ENCODE measurements around the gene PDCD10.
A peak's percentile ranks its signal among the peaks of the same experiment; 100 is the strongest.

The PDCD10 gene

DNA sequence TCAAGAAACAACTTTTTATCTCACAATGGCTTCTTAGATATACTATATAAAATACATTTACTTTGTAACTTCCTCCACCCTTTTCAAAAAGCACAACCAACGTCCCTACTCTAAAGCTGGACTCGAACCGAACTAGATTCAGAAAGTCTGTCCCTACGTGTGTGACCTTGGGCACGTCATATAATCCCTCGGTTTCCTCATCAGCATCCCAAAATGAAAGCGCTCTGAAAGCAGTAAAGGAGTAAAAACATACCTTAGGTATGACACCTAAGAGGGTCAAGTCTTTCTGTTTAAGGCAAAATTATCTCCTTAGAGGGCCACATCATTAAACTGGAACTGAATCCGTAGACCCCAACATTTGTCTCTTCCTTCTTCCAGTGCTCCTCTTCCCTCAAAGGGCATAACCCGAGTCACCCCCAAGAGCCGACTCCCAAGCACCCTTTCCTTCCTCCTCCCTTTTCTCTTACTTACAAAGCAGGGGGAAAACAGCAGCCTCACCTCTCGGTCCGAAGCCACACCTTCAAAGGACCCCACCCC lies 663 bp downstream of the PDCD10 start:
- DNase-seq, result peak; percentile 47

DNA sequence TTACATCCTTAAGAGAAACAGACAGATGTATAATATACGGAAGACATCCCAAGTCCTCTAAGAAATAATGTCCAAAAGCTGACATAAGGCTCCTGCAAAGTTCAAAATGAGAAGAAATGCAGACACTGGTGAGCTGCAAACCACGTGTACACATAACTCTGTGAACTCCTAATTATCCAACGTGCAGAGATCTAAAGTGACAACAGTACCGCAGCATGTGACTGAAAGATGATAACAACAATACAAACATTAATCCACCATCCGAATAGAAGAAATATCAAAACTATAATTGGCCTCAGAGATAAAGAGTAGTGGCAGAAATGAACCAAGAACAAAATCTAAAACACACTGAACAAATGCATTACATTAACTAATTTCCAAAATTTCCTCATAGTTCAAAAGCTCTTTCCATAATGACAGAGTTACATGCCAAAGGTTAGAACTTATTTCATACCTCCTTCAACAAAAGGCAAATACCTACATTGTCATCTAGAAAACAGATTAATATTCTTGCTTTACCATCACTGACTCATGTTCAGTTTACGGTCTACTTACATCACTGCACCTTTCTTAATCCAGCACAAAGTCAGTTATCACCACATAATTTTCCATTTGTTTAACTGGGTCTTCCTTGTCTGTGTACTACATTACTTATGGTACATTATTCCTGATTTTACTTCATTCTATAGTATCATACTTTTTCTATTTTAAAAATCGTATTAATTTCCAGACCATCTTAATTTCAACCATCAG lies 2.2 kb downstream of the PDCD10 start:
- DNase-seq, result no peak

DNA sequence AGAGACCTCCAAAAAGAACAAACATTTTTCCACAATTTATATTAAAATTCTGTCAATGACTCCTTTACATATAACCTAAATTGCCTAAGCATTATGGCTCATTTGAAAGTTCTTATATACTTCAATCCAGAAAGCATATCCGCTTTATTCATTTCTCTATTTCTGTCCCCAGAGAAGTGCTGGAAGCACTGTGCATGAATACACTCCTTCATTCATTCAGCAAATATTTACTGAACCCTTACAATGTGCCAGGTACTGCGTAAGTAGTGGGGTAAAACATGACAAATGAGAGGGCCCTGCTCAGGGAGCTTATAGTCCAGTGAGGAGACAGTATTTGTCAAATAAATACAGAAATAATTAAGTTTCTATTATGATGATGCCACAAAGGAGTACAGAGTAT lies 3.3 kb downstream of the PDCD10 start:
- DNase-seq, result no peak

DNA sequence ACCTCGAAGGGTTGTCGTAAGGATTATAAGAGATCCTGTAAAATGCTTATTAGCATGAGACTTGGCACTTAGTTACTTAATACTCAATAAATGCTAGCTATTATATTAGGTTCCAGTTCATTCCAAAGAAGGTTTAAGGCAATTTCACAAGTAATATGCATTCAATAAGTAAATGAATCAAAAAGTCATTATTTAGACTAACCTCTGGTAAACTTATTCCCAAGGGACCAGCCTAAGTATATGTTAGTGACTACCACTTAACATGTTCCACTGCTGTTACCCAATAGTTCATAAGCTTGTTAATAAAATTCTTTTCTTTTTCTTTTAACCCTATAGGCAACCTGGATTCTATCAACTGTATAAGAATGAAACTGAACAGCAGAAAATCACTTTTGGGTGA lies 5.1 kb downstream of the PDCD10 start:
- no peak for DNase-seq

DNA sequence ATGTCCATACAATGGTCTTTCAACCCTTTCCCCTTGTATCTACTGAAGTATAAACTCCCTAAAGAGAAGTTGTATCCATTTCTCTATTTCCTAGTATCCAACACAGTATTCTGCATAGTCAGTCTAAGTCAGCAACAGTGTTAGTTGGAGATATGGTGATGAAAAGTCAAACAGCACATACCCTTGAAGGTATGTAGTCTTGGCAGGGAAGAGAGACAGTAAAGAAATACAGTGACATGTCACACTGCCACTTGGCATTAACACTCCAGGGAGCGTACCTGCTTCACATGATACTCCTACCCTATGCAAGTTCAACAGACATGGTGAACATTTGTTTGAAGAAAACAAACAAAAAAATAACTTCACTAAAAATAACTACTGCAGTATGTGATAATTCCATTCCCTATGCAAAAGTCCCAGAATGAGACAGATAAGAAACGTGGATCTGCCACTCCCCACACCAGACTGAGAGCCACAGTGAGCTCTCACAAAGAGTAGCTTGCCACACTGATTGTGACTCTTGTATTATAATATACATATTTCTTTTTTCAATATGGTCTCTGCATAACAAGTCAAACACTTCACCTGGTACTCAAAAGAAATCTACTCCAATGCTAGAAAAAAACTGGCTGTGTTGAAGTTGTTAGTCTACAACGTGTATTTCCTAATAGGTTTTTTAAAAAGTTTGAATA lies 5.9 kb downstream of the PDCD10 start:
- DNase-seq, result no peak

DNA sequence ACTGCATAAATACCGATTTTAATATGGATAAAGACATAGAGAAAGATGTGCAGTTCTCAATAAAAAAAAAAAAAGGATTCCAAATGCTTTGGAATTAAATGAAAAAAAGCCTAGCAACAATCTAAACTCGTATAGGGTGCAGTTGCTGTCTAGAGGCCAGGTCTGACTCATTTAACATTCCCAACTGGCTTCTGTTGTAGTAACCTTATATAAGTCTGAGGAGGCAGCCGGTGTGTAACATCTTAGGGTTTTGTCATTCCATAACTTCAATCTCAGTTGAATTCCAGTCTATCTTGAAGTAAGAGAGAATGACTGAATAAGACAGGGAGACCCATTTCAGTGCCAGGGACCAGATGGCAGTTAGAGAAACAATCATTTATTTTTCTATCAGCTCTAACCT lies 6.5 kb downstream of the PDCD10 start:
- DNase-seq, result no peak

DNA sequence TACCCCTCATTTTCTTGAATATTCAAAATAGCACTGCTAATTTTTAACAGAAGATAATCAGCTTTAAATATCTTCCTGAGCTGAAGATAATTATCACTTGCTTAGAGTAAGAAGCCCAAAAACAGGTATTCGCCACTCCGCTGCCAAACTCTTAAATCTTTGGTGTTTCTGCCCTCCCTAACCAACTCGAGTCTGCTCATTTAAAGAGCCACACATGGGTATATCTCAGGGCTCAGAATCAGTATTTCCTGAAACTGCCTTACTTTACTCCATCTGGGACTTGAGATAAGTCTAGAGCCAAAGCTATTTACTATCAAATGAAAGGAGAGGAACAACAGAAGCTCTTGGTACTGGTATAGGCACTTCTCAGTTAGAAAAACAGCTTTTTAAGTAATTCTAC lies 10.8 kb downstream of the PDCD10 start:
- no peak for DNase-seq

DNA sequence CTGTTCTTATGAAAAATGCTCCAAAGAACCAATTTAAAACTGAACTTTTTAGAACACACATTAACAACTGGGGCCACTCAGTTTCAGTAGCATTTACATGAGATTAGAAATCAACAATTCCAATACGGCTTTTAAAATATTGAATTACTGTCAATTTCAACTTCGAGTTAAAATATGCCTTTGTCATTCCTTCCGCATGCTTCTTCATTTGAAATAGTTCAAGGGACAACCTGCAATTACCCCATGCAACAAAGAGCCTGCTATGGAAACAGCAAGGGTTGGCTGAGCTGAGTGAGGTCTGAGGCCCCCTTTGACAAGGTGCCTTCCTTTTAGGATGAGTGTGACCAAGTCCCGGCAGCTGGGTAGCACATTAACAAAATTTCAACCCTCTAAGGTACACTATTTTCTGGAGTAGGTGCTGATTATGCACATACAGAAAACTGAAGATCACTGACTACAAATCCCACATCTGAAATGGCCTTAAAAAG lies 11.6 kb downstream of the PDCD10 start:
- no peak for DNase-seq

DNA sequence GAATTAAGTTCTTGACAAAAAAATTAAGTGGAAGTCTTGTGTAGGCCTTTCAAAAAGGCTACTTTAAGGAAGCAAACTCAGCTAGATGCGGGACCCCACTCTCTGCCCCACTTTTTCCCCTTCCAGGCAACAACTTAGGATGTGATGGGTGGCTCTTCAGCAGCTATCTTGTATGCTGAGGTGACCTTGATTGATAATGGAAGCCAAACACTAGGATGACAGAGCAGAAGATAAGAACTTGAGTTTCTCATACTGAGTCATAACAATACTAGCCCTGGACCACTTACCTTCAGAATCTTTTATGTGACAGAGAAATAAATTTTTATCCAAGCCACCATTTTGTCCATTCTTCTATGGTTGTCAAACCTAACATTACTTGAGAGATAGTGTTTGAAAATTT lies 16.1 kb downstream of the PDCD10 start:
- peak; percentile 21 for DNase-seq

DNA sequence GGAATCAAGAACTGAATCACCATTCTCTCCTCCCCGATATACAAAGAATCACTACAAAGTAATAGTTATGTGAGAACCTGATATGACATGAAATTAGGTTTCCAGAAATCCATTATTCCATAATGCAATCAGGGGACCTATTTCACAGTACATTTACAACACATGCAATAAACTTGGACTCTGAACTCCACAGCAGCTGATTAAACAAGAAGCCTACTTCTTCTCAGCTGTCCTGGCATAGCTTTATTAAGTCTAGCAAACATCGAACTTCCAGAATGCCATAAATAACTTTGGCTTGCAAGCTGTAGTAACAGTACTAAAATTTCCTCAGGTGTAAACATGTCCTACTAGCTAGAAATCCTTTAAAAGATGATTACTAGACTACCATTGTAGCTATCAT lies 17.8 kb downstream of the PDCD10 start:
- DNase-seq, result no peak

DNA sequence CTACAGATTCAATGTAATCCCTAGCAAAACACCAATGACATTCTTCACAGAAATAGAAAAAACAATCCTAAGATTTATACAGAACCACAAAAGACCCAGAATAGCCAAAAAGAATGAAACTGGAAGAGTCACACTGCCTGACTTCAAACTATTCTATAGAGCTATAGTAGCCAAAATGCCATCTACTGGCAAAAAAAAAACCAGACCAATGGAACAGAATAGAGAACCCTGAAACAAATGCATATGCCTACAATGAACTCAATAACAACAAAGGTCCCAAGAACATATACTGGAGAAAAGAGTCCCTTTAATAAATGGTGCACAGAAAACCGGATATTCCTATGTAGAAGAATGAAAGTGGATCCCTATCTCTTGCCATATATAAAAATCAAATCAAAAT lies 19.8 kb downstream of the PDCD10 start:
- DNase-seq, result no peak

DNA sequence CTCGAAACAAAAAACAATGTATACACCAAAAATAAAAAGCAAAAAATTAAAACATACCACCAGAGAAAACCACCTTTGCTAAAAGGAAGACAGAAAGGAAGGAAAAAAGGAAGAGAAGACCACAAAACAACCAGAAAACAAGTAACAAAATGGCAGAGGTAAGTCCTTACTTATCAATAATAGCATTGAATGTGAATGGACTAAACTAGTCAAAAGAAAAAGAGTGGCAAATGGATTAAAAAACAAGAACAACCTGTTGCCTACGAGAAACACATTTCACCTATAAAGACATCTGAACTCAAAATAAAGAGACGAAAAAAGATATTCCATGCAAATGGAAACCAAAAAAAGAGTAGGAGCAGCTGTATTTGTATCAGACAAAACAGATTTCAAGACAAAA lies 22.2 kb downstream of the PDCD10 start:
- no peak for DNase-seq

DNA sequence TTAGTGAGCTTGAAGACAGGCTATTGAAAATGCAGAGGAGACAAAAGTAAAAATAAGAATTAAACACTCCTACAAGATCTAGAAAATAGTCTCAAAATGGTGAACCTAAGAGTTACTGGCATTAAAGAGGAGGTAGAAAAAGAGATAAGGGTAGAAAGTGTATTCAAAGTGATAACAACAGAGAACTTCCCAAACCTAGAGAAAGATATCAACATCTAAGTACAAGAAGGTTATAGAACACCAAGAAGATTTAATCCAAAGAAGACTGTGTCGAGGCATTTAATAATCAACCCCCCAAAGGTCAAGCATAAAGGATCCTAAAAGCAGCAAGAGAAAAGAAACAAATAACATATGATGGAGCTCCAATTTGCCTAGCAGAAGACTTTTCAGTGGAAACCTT lies 23.3 kb downstream of the PDCD10 start:
- DNase-seq, result no peak

DNA sequence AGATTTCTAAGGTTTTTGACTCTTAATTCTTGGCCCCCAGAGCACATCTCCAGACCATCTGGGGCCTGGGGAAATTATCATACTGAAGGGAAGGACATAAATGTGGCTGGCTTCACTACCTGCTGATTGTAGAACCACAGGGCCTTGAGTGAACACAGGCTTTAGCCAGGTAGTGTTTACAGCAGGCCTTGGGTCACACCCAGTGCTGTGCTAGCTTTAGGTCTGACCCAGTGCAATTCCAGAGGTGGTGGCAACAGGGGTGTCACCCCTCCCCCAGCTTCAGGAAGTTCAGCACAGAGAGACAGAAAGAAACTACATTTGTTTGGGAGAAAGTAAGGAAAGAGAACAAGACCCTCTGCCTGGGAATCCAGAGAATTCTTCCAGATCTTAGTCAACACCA lies 24.1 kb downstream of the PDCD10 start:
- no peak for DNase-seq

DNA sequence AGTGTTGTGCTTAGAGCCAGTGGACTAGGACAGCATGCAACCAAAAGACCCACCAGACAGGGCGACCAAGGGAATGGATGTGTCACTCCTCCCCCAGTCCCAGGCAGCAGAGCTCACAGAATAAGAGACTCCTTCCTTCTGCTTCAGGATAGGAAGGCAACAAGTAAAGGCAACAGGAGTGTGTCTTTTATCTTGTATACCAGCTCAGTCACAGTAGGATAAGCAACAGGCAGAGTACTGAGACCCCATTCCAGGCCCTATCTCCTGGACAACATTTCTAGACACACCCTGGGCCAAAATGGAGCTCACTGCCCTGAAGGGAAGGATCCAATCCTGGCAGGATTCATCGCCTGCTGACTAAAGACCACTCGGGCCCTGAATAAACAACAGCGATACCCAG lies 25.0 kb downstream of the PDCD10 start:
- DNase-seq, result no peak

DNA sequence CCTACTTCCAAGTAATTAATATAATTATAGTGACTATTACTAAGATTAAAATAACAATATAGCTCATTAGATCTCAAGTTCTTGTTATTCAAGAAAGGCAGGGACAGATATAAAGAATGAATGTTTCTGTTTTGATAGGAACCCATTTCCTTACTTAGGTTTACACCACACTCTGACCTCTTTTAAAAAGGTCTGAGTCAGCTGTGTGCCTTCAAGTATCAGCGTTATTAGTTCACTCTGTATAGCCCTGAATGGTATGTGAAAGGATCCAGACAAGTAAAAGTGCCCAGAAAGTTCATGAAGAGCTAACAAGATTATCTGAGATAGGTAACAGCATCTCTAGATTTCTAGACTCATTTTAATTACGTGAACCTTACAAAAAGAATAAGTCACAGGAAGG lies 28.9 kb downstream of the PDCD10 start:
- DNase-seq, result no peak

DNA sequence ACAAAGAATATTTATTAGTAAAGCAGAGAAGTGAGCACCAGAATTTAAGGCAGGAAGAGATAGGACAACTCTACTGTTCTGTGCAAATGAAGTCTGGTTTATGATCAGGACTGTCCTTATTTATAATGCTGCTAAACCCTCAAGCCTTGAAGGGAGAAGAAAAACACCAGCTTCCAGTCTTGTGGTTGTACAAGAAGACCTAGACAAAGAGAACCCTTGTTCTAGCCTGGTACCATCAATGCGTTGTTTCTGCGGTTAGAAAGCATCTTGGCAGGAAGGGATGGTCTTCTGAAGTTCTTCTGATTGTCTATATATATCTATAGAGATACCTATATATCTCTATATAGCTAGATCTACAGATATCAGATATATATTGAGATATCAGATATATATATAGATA lies 33.8 kb downstream of the PDCD10 start:
- DNase-seq, result no peak

DNA sequence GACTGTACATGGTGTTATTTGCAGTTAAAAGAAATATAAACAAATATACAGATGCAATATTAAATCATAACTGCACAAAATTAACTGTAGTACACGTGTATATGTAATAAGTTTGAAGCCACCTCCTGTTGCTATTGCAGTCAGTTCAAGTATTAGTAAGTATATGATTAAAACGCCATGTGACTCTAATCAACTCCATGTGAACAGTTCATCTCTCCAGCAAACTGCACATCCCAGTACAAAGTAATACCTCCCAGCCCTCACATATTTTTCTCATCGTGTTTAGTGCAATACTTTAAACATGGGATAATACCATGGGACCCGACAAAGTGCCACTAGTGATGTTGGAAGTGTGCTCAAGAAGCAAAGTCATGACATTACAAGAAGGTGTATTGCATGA lies 34.6 kb downstream of the PDCD10 start:
- no peak for DNase-seq

DNA sequence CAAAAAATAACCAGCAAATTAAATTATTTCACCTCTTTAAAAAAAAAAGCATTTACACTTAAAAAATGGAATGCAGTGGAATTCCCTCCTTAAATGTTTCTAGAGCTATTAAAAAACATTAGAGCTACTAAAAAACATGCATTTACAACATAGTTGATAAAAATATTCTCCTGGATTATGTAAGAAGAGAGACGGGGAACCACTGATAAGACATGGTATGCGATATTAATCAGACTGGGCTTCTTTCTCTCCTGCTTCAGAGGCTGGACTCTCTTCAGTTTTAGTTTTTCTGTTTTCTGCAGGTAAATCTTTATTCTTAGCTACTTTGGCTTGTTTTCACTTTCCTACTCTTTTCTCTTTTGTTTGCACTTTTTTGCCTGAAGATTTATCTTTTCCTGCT lies 40.6 kb downstream of the PDCD10 start:
- DNase-seq, result no peak

DNA sequence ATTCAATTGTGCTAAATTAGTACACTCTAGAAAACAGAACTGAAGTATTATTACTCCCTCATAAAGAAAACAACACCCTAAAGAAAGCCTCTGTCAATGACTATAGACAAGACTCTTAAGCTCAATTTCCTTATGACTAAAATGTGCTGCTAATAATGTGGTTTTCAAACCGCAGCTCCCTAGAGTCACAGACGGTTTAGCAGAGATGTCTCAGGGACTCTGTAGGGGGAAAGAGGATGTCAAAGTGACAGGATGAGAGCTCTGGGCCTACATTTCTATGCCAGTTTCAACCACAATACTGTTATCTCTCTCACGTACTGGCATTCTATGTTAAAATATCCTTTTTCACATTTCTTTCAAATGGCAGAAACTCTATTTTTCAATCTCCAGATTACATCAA lies 43.3 kb downstream of the PDCD10 start:
- DNase-seq, result peak; percentile 85

DNA sequence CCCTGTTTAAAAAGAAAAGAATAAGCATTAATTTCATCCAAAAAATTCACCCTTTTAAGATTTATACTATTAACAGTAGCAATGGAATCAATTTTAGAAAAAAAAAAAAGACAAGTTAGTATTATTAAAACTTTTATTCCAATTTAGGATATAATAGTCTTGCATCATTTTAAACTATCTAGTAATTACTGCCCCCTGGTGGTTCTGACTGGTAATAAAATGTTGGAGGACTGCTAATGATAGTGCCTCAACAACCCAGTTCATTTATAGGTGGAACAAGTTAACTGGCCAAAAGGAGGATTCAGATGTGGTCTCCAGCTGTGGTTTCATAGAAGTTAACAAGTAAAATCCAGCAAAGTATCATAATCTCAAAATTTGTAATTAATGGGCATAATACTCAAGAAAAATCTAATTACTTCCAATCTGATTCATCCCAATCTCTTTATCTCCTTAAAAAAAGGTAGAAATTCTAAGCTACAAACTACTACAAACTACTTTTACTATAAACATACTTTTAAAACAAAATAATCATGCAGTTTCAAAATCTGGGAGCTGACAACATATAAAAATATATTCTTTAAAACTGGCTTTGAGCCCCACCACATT lies 50.2 kb downstream of the PDCD10 start:
- peak; percentile 76 for DNase-seq

DNA sequence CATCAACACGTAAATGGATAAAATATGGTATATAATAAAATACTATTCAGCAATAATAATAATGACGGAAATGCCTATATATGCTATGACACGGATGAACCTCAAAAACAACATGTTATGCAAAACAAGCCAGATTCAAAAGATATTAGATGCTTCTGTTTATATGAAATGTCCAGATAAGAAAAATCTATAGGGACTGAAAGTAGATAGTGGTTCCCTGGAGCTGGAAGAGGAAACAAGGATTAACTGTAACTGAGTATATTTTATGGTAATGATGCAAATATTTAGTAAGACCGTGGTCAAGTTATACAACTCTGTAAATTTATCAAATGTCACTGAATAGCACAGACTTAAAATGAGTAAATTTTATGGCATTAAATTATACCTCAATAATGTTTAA lies 55.2 kb downstream of the PDCD10 start:
- DNase-seq, result no peak

DNA sequence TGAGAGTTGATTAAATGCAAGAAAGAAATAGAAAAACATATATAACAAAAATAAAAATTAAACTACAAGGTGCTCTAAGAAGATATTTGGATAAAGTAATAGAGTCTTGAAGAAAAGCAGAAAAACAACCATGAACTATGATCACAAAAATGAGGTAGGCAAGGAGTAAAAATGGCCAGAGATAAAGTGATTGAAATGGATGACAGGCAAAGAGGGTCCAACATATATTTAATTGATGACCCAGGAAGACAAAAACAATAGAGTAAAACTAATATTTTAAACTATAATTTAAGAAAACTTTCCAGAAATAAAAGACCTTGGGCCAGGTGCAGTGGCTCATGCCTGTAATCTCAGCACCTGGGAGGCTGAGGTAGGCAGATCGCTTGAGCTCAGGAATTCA lies 58.8 kb downstream of the PDCD10 start:
- no peak for DNase-seq

DNA sequence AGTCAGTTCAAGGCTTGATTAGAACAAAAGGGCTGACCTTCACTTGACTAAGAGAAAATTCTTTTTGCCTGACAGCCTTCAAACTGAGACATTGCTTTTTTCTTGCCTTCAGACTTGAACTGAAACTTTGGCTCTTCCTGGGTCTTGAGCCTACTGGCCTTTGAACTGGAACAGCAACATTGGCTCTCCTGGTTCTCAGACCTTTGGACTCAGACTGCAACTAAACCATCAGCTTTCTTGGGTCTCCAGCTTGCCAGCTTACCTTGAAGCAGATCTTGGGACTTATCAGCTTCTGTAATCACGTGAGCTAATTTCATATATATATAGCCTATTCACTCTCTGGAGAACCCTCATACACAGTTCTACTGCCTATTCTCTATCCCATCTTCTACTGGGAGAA lies 61.5 kb downstream of the PDCD10 start:
- DNase-seq, result no peak

Measured in activated CD4-positive, alpha-beta T cell treated with anti-CD3 and anti-CD28 coated beads, Interleukin-10, Interleukin-2, amounts not matched to agents 100 ng/mL and 50 ng/mL, durations not matched to agents 16 hours and 8 hours (primary cell).